HG03575 (cell line): ENCODE data around the gene NDUFA11.

ENCODE experiments used
- ATAC-seq: cut with Tn5 transposase; IDR thresholded peaks from one replicate; pipeline ENCODE4 v1.9.1; 2021; ENCODE audit not compliant: unreplicated experiment, insufficient number of reproducible peaks, low FRiP score; ENCODE audit errors: extremely low read depth

Gene NDUFA11

DNA sequence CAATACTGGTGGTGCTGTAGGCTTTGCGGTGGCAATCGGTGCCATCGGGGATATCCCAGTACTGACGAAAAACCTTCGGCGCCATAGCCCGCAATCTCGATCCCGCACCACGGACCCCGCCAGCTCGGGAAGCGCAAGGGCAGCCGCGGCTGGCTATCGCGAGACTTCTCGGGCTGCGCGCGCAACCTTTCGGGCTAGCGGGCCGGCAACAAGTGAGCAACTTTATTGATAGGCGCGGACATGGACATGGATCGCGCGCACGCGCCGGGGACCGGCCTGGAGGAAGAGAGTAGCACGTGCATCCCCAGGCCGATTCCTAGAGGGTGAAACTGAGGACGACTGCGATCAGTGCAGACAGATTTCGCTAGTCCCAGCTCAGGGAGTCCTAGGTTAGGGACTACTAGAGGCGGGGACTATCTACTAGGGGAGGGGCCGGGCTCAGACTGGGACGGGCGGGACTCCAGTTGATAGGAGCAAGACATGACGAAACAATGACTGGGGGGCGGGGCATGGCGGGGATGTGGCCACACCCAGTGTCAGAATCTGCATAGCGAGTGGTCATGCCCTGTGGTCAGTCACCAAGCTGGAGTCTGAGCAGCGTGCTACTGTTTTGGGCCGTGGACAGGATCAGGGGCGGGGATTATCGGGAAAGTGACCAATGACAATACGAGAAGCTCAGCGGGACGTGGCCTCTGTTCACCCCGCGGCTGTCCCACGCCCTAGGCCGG lies at the start of gene NDUFA11:
Gene NDUFA11 (minus strand): TSS at position 167 of the 728 bp plus-strand sequence. CDS start 82 bp downstream, at position 85.
- ATAC-seq, result peak; percentile 11

DNA sequence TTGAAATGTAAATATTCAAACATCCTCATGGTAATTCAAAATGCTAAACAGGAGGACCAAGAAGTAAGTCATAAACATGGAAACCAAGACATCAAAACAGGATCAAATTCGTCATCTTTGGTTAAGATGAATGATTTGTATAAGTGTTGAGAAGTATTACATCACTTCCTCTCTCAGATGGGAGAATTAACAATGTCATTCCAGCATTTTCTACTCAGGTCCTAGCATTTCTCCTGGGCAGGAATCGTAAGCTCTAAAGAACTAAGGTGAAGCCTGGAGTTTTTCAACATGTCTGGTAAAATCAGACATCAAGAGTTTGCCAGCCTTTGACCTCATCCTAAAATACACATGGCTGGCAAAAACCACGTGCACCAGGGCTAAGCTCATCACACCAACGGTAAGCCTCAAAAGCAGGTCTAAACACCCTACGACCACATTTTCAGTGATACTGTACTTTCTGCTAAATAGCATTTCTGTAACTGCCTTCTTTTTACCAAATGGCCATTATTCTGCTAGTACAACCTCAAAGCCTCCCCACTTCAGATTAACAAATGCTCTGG lies 49.5 kb upstream of the NDUFA11 start:
- ATAC-seq, result no peak

DNA sequence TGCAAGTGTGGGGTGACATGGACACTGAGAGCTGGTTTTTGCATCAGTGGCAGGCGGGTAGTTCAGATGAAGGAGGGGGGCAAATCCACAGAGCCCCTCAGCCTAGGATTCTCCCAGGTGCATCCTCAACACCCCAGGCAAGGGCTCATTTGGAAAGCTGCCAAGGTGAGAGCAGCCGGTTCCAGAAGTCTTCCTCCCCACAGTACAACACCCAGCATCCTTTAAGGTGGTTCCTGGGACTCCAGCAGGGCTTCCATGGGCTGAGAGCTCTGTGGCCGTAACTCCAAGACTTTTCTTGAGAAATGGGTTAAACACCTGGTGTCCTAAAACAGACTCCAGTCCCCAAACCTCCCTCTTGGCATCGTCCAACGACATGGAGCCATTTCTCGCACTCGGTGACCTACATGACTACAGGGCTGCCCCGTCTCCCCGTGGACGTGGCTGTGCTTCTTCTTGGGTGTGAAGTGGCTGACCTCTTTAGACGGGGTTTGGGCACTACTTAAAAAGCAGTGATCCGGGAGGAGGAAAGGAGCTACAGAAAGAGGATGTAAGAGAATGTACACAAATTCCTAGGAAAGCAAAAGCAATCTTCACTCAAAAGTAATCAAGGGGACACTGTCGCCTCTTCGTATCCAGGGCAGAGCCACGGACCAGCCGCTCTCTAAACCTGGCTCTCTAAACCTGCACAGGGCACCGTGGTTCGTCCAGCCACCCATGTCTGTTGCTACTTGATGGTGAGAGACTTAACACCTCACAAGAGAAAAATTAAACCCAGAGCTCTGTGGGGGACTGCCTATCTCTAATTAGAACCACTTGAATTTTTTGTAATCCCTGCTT lies 48.8 kb upstream of the NDUFA11 start:
- ATAC-seq, result no peak

DNA sequence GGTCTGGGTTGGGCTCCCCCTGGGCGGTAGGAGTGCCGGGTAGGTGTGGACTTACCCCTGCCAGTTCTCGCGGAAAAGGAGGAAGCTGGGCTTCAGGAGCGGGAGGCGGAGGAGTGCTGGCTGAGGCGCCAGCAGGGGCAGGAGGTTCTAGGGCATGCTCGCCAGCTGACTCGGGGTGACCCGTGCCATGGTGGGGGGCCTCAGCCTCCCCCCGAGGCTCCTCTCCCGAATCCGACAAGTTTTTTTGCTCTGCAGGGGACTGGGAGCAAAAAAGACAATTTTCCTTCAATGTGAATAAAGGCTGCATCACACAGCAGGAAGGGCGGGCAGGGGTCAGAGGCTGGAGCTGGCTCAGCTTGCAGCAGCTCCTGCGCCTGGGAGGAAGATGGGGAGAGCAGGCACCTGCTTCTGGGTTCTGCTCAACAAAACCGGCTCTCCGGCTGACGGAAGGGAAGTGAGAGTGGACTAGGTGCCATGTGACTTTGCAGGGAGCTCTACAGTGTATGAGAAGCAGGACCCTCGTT lies 47.8 kb upstream of the NDUFA11 start:
- no peak for ATAC-seq

DNA sequence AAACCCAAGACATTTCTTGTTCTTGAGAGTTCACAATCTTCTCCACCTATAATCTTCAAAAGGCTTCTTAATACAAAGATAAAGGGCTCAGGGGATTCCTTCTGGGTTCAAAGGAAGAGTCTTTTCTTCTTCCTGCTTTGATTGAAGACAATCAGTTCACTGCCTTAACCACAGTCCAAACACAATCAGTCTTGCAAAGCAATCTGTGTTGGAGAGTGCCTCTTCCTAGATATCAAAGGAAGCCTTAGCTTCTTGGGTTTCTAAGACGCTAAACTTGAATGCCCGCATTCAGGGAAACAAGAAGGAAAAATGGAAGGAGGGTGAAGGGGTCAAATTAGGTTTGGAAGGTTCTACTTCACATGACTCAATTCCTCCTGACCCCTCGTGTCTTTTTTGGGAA lies 47.2 kb upstream of the NDUFA11 start:
- no peak for ATAC-seq

DNA sequence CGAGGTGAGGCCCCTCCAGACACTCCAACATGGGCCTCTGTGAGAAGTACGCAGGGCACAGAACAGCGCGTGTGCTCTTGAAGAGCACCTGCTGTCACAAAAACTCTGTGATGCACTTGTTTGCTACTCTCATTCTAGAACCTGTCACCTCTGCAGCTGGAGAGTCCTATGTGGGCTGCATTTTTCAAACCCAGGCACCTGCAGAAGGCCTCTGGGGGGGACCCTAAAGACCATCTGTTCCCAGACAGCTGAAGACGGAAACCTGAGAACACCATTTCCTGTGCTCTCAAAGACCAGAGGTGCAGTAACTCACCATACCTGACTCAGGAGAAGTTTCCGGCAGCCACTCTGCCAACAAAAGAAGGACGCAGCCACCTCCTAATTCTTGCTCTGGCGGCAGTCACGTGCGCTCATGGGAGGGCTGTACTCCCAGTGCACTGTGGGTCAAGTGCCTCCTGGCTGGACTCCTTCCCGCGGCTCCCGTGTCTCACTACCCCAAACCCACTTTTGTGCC lies 46.3 kb upstream of the NDUFA11 start:
- ATAC-seq, result no peak

DNA sequence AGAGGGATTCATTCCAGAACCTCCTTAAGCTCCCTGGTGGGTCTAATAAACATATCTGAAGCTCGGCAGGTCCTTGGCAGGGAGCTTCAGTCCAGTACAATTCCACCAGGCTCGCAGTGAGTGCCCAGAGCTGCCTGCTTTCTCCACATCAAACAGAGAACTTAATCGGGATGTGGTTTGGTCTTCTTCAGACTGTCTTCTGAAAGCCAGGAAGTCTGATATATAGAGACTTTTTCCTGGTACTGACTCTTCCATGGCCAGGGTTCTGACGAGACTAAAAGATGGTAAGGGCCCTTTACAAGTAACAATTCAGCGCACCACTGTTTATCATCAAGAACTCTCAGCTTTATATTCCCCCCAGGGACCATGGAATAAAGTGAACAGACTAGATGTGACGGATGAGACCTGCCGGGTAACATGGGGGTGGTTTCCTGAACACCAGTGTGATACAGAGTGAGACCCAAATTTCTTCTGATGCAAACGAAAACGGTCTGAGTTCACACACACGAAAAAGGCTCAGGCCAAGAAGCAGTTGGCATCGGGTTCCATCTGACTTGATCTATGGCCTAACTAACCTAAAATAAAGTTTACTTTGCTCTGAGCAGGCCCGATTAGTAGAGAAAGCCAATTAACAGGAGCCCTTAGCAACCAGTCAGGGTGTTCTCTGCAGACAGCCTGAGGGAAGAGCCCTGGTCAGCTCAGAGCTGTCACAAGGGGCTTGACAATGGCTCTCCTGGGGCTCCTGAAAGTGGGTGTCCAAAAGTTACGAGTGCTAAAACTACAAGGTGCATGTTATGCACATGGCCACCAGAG lies 45.4 kb upstream of the NDUFA11 start:
- ATAC-seq, result no peak

DNA sequence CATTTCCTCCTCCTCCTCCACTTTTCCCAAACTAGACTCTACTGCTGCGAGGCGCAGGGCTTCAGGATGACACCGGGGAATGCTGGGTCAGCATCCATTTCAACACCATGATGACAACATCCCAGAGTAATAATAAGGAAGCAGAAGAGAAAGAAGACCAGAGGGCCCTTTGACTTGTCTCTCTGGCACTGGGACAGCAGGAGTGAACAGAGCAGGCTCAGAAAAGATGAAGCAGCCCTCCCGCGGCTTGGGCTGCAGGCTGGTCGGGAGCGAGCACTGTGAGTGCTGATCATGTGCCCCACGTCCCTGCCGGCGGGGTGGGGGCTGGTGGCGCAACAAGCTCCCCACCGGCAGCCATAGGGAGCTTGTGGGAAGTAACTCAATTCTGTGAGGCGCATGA lies 43.8 kb upstream of the NDUFA11 start:
- no peak for ATAC-seq

DNA sequence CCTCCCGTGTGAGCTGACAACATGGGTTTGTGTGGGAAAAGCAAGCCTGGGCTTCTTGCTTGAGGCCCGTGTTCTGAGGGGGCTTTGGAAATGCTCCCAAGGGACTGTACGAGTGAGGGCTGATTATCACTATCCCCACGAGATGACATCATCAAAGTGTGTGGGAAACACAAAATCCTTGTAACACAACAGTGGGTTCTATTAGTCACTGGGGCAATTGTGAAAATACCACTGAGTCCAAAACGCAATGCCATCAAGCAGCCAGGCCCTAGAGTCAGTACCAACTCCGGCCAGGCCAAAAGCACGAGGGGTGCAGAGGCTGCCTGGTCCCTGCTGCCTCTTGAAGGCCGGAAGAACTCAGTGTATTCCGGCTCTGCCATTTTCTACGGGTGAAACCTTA lies 40.0 kb upstream of the NDUFA11 start:
- no peak for ATAC-seq

DNA sequence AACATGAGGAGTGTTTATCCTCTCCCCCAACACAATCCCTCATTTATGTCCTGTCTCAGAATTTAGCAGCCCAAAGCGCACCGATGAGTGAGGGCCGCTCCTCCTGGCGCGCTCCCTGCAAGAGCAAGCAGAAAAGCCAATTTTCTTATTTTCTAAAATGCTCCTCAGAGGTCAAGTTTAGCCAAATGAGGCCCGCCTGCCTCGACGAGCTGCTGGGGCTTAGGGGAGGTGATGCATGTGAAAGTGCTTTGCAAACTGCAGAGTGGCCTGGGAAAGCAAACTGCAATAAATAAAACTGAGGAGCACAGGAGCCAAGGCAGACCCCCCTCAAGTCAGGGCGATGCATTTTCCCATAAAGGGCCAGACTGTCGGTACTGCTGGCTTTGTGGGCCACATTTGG lies 39.5 kb upstream of the NDUFA11 start:
- no peak for ATAC-seq

DNA sequence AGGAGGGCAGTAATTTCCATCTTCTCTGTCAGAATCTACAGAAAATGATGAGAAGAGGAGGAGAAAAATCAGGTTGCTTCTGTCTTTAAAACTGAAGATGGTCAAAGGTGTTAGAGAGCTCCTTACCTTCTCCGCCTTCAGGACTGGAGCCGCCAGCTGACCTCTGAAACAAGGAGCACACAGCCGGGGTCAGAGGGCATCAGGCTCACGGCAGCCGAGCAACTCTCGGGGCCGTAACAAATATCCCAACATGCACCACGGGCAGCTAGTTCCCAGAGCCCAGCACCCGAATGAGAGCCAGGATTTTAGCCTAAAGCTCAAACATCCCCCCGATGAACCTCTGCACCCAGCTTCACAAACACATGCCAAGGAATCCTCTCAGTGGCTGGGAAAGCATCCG lies 38.1 kb upstream of the NDUFA11 start:
- no peak for ATAC-seq

DNA sequence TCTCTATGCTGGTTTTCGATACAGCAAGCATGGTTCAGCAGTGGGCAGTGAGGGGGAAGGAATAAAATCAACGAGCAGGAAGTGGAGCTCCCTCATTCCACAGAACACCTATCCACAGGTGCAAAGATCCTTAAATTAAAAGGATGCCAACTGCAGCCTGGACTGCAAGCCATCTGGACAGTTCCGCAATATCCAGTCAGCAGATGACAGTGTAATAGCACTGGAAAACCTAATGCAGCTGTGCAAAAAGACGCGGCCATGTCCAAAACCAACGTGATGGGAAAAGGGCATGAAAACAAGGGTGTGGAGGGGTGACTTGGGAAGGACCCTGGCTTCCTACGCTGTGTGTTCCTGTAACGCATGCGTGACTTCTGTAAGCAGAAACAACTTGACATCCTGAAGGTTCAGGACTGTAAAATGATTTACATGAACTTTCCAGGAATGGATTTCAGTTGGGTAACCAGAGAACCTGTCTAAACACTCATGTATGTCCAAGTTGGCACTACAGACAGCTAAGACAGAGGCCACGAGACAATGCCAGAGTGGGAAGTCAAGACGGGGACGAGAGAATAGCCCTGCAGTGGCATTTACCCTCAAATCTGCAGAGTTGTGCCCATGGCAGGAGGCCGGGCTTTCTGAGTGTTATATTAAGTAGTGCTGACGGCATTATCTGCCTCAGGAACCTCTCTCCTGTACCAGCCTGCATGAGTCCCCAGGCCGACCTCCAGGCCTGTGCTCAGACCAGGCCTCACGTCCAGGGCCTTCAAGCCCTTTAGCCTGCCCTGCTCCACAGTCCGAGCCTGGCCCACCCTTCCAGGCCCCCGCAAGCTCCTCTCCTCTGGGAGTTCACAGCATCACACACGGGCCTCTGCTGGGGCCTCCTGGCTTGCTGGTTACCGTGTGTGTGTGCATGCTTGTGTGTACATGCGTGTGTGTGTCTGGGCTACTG lies 36.9 kb upstream of the NDUFA11 start:
- ATAC-seq, result no peak

DNA sequence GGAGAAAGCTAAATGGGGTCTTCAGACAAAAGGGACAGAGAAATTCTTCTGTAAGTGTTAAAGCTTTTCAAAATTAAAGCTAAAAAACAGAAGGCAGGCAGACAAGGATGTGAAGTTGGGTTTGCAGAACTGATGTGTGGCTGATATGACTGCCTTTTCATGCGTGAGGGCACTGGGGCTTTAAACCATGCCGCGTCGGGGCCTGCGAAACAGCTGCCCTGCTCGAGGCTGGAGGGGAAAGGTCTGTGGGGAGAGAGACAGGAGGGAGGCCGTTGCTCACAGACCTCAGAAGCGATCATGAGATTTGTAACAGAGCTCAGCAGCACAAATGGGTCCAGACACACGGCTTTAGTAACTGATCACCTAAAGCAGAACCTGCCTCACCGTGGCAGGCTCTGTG lies 34.0 kb upstream of the NDUFA11 start:
- ATAC-seq, result no peak

DNA sequence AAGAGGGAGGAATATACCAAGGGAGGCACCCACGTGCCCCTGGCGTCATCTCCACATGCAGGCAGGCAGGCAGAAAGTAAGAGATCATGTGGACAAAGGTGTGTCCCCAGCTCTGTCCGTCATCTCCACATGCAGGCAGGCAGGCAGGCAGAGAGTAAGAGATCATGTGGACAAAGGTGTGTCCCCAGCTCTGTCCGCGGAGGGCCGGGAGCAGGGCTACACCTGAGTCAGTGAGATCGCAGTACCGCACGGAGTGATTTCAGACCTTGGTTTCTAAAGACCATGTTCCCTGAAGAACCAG lies 32.7 kb upstream of the NDUFA11 start:
- ATAC-seq, result no peak

DNA sequence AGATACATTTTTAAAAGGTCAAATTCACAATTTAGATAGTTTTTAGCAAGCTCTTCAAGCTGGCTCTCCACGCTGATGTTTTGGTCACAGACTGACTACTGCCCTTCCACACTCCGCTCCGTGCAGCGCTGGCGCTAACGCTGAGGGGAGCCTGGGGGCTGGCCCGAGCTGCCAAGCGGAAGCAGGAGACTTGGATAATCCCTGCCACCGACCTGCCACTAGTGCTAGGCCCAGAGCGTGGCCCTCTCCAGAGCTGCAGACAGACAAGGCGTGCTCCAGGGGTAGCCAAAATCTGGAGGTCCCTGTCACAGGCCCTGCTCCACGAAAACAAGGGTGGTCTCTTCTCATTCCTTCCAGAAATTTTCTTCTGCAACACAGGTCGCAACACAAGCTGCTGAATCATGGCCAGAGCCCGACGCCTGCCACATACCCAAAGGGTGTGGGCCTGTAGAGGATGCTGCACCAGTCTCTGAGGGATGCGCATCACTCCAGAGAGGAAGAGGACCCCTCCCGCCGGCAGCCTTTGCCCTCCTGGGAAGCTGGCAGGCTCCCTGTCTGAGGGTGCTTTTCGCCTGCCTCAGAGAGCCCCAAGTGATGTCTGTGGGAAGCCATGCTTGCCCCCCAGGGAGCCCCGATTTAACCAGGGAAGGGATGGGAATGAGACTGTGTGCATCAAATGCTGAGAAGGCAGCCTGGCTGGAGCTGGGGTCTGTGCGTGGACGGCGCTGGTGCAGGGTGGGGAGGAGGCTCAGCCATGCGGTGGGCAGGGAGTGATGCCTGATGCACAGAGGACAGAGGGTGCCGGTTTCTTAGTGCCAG lies 32.1 kb upstream of the NDUFA11 start:
- ATAC-seq, result no peak

DNA sequence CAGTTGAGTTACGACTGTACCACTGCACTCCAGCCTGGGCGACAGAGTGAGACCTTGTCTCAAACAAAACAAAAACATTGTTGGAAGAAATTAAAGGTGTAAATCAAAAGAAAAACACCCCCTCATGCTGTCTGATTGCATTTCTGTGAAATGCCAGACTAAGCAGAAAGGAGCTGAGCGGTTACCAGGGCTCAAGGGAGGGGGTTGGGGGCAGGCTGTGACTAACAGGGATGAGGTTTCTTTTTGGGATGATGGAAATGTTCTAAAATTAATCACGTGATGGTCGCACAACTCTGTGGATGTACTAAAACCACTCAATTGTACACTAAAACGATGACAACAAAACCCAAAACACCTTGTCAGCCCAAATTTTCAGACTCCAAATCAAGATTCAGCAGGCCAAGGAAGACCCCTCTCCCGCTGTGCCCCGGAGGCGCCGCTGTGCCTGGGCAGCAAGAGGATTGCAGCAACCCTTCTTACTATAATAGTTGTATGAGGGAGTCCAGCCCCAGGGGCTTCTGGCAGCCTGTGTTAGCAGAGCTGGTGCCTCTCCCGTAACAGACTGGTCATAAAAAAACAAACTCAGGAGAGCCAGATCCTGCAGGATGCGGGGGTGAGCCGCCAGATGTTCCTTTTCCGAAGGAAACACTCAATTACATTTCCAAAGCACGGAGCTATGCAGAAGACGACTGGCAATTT lies 31.3 kb upstream of the NDUFA11 start:
- ATAC-seq, result no peak

DNA sequence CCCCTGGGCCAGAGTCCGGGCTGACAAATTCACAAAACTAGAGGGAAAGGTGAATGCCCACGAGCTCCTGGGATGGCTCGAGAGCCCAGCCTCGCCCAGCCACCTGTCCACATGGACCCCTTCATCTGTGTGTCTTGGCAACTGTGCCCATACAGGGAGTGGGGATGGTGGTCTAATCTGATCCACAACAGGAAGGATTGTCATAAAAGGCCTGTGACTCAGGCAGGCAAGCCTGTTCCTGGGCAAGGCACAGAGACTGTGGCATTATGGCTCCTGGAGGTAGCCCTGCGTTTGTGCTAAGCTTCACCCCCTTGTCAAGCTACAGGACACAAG lies 30.4 kb upstream of the NDUFA11 start:
- ATAC-seq, result no peak
